Fibroblast of peridontal ligament (primary cell): ENCODE measurements around the gene SERTAD2.

Experiments
- DNase-seq: peaks from one replicate; pipeline ENCODE4 v3.0.0-alpha.2; 2010; ENCODE audit errors: extremely low read depth

The SERTAD2 gene

GRCh38 chr2:64646007-64646880 is 7.5 kb downstream of the SERTAD2 start:
- peak; percentile 81 for DNase-seq

DNA sequence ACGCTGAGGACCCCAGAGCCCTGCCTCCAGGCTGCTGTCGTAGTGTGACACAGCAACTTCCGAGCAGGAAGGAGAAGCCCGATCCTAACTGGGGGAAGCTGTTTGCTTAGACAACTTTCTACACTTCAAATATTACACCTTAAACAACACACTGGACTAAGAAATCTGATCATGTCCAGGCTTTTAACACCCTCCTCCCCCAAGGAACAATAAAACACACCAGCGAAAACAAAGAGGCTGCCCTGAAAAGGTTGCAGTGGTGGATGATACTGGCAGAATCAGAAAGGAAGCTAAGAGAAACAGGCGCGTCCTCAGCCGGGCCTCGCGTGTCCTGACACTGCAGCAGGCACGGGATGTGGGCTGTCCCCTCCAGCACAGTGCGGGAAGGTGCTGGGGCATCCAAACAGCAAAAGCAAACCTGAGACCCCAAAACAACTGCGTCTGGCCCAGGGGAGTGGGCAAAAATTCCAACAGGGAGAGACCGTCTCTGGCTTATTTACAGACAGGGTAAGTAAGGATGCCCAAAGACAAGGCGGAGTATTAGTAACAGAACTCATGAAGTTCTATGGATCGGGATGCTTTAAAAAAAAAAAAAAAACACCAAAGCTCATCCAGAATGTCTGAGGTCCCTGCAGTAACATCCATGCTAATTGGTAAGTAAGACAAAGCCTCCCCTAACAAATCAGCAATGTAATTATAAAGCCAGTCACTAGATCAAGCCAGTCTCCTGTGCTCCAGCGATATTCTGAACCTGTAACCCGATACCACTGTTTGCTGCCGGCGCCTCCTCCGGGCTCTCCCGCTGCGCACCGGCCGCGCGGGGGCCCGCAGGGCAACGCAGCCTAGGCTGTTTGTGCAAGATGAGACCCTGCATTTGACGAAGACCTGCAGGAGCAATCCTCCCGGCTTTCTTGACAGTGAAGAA is 9.0 kb downstream of the SERTAD2 start:
- peak; percentile 80 for DNase-seq

DNA sequence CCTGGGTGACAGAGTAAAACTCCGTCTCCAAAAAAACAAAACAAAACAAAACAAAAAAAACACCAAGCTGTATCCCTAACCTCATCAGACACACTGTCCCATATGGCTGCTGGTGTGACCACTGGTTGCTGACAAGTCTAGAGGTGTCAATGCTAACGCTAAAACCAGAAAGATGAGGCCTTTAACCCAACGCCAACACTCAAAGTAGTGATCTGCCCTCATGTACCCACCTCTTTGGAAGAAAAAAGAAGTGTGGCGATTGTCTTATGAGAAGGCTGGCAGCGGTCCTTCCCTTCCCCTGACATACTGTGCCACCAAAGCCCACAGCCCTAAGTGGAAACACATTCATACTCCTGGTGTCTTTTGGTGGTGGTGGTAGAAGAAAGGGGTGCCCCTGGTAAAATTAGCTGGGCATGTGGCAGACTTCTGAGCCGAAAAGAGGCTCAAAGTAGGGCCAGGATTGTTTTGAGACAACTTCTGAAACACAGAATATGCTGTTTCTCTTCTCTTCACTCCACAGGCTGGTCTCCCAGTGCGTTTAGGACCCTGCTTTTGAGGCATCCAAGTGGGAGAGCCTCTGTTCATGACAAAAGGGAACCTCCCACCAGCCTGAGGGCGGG is 9.8 kb downstream of the SERTAD2 start:
- DNase-seq: no peak

- DNase-seq: no peak
Observed at GRCh38 chr2:64641599-64641998, 12.1 kb downstream of the SERTAD2 start.

DNA sequence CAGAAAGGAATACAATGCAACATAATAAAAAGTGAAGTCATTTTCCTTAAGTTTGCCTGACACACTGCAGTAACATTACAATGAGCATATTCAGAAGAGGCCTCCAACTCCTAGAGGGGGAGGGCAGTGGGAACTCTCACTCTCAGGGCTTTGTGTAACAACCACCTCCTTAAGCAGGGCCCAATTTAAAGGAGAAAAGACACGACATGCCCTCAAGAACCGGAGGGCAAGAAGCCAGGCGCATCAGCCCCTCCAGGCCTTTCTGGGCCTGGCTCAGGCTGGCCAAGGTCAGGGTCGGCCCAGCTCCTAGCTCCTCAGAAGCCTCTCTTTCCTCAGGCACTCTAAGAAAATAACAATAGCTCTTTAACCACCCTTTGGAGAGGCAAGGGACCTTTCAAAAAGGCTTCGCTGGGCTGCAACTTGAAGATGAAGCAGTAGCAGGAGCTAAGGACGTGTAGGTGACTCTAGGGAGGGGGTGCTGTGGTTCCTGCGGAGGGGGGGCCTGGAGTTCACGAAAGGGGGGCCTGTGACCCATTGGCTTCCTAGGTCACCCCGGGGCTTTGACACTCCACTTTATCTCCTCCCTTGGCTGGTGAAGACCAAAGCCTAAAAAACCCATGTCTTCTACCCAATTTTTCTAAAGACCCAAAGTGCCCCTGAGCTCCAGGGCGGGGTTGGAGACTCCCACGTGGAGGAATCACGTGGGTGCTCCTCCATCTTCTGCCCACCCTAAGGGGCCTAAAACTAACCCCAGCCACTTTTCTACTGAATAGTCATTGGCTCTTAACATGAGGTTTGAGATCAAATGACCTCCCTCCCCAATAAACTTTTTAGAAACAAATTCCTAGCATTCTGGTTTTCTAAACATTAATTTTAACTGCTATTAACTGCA is 13.3 kb downstream of the SERTAD2 start:
- DNase-seq: no peak

DNA sequence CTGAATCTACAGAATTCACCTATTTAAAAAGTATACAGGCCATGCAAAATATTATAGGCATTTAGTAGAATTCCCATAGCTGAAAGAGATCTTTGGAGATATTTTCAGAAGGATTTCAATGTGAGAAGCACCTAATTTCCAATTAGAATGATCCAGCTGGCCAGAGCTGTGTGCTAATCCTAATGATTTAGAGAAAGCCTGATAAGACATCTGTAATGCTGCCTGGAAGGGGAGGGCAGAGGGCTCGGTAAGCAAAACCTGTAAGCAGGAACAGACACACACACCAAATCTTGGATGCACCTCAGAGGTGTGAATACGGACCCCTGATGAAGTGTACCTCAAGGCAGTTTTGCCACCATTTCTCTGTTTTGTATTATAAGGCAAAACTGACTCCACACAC is 14.0 kb downstream of the SERTAD2 start:
- no peak for DNase-seq

GRCh38 chr2:64638502-64639120 is 15.1 kb downstream of the SERTAD2 start:
- DNase-seq: no peak

DNA sequence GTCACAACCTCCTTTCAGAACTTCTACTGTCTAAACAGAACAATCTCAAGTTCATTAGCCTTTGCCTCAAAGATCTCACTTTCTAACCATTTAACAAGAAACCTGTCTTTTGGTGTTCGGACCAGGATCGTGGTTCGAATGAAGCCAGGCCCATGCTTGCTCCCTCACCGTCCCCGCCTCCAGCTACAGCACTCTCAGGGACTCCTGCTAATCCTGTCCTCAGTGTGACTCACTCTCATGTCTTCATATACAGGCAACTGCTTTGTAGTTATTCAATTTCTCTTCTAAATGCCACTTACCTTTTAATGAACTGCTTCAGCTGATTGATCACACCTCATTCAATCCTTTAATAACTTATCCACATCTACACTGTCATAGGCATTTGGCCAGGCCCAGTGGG is 15.8 kb downstream of the SERTAD2 start:
- DNase-seq: no peak

DNA sequence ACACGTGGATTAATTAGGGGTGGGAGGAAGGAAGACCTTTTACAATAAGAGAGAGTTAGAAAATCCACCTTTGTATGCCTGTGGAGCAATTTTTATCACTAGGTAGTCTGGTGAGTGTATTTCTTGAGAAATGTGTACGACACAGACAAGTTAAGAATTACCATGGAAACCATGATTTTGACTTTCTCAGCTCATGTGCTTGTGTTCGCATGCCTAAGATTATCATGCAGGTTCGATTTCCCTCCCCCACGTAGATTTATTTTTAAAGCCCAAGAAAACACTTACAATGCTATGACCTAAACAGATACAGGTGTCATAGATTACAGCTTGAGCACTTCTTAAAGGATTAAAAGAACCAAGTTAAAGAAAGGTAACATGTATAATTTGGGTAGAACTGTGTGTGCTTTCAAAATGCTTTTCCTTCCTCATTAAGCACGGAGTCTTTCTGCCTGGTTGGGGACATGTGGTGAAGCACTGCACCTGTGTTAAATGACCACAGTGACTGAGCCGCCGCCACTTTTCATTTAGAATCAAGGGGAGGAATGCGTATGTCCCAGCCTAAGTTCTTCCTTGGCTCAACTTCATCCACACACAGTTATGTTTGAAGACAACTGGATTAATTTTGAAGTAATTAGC is 16.6 kb downstream of the SERTAD2 start:
- DNase-seq: no peak

DNA sequence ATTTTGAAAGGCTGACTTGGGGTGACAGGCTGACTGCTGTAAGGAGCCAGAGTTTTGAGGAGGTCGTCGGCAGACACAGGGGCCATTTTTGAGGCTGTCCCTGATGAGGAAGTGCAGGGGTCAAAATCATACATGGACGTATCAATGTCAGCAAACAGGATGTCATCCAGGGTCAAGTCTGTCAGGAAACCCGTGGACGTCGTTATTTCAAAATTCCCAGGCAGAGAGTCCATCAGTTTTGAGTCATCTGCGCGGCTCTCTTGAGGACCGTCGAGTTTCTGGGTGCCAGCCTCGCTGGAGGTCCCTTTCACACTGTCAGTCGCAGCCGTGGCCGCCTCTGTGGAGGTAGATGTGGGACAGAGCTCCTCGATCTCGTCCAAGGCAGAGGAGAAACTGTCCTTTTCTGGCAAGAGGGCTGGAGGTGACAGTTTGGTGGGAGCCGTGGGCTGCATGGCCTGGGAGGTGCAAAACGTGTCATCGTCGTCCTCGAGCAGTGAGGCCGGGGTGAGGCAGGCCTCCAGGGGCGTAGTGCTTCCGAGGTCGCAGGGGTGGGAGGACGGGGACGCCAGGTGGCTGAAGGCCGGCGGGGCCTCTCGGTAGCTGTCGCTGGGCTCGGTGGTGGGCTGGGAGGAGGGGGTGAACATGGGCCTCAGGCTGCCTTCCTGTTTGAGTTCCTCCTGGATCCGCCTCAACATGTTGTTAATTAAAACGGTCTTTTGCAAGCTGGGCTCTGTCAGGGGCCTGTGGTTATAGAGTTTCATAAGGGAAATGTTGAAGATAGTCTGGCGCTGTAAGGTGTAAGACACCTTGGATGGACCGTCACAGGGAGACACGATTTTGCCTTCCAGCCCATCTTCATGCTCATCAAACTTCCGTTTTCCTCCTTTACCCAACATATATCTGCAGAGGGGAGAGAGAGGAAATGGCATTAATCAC is 17.5 kb downstream of the SERTAD2 start:
- no peak for DNase-seq

DNA sequence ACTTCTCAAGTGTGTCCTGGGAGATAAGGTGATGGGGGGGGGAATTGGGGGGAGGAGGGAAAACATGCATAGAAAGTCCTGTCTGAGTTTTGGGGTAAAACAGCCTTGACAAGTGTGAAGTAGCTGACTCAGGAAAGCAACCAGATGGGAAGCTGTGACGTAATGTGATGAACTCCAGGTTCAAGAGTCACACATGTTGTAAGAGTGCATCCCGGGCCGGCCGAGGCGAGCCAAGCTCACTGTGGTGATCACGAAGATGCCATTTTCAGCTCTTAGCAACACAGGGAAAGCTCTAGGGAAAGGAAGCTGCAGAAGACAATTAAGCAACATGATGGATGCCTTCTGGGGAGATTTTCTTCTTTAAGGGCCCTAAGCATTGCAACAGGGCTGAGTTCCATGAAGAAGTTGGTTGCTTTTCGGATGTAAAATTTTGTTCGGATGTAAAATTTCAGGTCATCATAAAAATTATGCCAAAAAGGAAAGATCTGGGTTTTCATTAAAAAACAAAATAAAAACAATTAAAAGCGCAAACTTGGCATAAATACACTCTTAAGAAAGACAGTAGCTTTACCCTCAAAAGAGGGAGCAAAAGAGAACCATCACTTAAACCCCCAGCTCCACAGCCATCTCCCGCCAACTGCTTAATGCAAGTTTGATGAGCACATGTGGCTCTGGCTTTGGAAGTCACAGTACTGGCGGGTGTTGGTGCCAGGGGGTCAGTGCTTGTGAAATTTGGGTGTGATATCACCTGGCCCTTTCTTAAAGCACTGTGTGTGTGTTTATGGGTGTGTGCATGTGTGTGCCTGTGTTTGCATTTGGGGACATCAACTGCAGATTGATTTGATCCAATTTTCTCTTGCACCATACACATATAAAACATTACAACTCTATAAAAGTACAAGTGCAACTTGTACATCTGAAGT is 19.1 kb downstream of the SERTAD2 start:
- peak; percentile 51 for DNase-seq

DNA sequence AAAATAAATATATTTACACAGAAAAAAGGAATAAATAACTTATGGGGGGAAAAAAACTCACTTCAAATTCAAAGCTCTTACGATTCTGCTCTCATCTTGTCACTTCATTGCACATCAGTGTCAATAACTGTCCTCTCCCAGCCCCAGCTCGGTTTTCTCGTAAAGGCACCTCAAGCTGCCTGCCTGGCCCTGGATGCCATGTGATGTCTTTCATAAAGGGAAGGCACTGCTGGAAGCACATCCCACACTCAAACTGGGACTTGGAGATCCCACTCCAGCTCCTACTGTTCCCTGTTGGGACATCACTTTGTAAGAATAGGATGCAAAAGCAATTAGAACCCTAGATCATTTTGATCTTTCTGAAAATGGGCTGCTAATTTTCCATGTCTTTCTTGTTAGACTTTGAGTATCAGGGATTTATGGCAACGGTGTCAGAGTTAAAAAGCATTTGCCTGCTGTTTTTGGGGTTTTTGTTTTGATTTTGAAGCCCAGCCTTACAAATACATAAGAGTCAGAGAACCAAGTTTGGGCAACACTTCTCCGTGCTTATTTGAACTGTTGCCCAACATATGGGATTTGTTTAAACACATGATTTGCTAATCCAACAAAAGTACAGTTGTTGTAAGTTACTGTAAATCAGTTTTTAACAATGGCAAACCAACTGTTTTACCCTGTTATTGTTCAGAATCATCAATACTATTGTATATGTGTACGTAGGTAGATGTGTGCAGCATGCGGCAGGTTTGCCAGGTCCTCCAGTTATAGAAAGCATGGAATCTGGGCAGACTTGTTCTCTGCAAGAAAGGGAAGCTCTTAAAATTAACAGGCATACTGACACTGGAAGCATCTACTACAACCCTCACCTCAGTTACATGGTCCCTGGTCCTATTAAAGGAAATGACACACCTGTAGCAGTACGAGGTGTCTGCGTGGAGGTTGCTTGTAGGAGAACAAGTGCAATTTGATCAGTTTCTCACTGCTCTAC is 20.6 kb downstream of the SERTAD2 start:
- DNase-seq: peak; percentile 95

GRCh38 chr2:64631771-64632170 is 21.9 kb downstream of the SERTAD2 start:
- no peak for DNase-seq

DNA sequence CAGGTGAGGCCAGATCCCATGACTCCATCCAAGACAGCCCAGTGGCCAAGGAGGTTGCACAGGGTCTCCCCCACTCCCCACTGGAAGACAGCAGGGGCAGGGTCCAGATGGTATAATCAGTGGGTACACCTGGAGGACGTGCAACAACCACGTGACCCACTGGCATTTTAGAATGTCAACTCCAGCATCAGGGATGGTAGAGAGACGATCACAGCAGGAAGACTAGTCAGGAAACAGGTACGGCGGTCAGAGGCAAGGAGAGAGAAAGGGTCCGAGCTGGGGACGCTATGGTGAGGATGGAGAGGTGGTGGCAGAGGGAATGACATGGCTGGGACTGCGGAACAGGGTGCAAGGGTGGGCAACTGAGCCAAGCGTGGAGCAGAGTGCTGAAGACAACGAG is 23.0 kb downstream of the SERTAD2 start:
- DNase-seq: no peak

DNA sequence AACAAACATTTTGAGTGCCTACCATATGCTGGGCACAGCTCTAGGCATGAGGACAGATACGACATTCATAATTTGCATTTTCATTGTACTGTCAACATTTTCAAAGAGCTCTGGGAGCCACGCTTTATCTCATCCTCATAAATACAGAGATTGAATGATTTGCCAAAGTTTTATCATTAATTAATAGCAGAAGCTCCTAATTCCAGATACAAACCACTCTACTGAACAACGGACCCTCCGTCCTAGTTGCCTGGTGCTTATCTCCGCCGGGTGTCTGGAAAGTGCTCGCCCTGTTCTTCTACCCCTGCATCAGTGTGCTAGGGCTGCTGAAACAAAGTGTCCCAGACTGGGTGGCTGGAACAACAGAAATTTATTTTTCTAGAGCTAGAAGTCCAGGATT is 23.8 kb downstream of the SERTAD2 start:
- no peak for DNase-seq

- no peak for DNase-seq
Observed at GRCh38 chr2:64629329-64629781, 24.4 kb downstream of the SERTAD2 start.
